Measurements from ENCODE around the gene JAM3. TPM values are rescaled to one million over a fixed set of nuclear protein-coding genes. Genes with fewer than 3 reads are reported as not detected.

JAM3 gene
- total and polyA plus RNA-seq, 2 of the 8 experiments (the other 6 are each of a cell fraction or from before 2014, with no cell fraction given), result 19.6 to 42.8 TPM

DNA sequence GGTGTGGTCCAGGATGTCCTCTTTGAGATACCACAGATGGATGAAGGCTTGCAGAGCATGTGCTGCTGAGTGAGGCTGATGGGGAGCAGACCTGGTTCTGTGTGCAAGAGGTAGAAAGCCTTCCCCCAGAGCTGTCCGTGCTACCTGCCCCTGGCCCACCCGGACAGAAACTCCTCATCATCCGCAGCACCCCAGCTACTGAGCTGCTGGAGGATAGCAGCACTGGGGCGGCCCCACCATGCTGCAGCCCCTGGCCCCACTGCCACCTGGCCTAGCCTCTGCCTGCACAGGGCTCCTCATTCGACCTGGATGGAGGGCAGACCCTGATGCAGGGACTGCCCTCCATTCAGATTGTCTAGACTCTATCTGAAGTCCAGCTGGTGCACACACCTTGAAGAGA, 104.4 kb downstream of the JAM3 start:
- Histone ChIP-seq H2AK5ac (ENCODE audit: low read depth, low read length) (no peak overlapping the region), H4K20me1 (replicated peaks in 1 of 2; ENCODE audit: control insufficient read depth in 1 of 2, insufficient read depth in 2 of 2, low read length in 2 of 2) (no peaks in the 10 kb centered on the region), H3K79me1 (ENCODE audit: low read depth, low read length) (no peaks in the 10 kb centered on the region), H3K23me2 (ENCODE audit: low read depth, low read length) (no peaks in the 10 kb centered on the region), H2AFZ (ENCODE audit: low read length) (no peak overlapping the region), H2BK15ac (ENCODE audit: low read length) (no peak overlapping the region), H3K4ac (replicated peaks; ENCODE audit: insufficient read length, low read depth, low read length) (no peak overlapping the region), H3K9ac (replicated peaks in 1 of 4; ENCODE audit: extremely low read depth in 1 of 4, low read depth in 3 of 4, low read length in 3 of 4) (no peak overlapping the region), H3K27me3 (replicated peaks in 1 of 4; ENCODE audit: control insufficient read depth in 3 of 4, extremely low read depth in 1 of 4, insufficient read depth in 3 of 4, low read length in 3 of 4) (no peaks in the 10 kb centered on the region), H4K5ac (ENCODE audit: insufficient read length, low read depth, low read length) (no peak overlapping the region), H2BK120ac (replicated peaks; ENCODE audit: low read depth, low read length) (no peak overlapping the region), H2BK12ac (ENCODE audit: low read depth, low read length) (no peak overlapping the region), H3K14ac (ENCODE audit: insufficient read length) (no peak overlapping the region), H3K4me3 (ENCODE audit: extremely low read depth in 1 of 4, insufficient read depth in 2 of 4, low read depth in 3 of 4, low read length in 4 of 4) (no peak overlapping the region), H4K91ac (replicated peaks; ENCODE audit: insufficient read length, low read length) (no peak overlapping the region), H3K9me3 (ENCODE audit: insufficient read depth in 2 of 2, low read depth in 1 of 2, low read length in 1 of 2) (peaks cover 39 to 49% of the 10 kb centered on the region in 2 experiments), H3K56ac (replicated peaks; ENCODE audit: insufficient read length, low read depth, low read length) (no peak overlapping the region), H3K36me3 (ENCODE audit: control insufficient read depth in 2 of 4, insufficient read depth in 4 of 4, low read length in 3 of 4) (peaks cover 28 to 98% (median 74%) of the 10 kb centered on the region in 4 experiments), H3K4me2 (ENCODE audit: insufficient read depth in 1 of 2, low read depth in 2 of 2, low read length in 2 of 2) (no peak overlapping the region), H3K4me1 (replicated peaks in 1 of 4; ENCODE audit: control insufficient read depth in 3 of 4, insufficient read depth in 4 of 4, low read length in 3 of 4) (no peaks in the 10 kb centered on the region), H3K23ac (ENCODE audit: insufficient read length) (no peak overlapping the region), H3K27ac (ENCODE audit: low read depth, low read length) (no peak overlapping the region), H3K79me2 (ENCODE audit: control insufficient read depth in 1 of 2, insufficient read depth in 2 of 2, low read length in 2 of 2) (no peaks in the 10 kb centered on the region), H2BK5ac (ENCODE audit: low read depth, low read length) (no peak overlapping the region), H3K18ac (ENCODE audit: extremely low read depth, low read length) (no peak overlapping the region), H2BK20ac (ENCODE audit: low read length) (no peak overlapping the region), H4K8ac (ENCODE audit: extremely low read depth, insufficient read depth, low read length) (no peak overlapping the region)
- ChIA-PET POLR2A (ENCODE audit: partially characterized antibody) (no interaction called here), CTCF (ENCODE audit: partially characterized antibody) (interaction anchor here (0.6 kb wide), 1 partner anchor 171 kb away, joined by 3 read pairs; no protein-coding TSS in a partner anchor)
- WGBS, 2 experiments (ENCODE audit: extremely low coverage in 1 of 2, insufficient coverage in 1 of 2, insufficient read length in 1 of 2, insufficient replicate concordance in 2 of 2, low coverage in 1 of 2, low lambda C conversion rate in 2 of 2, missing lambda C conversion rate in 1 of 2), result 94% methylated on average over 5 of the region's 5 CpGs; no CpG with 5 or more reads in 1 of the 2 experiments
- FAIRE-seq, result no peak
- DNase-seq (ENCODE audit: low read depth in 1 of 2, low spot score in 2 of 2), result no peak
- no peak for TF ChIP-seq NANOG (IDR thresholded peaks at IDR 0.05; ENCODE audit: insufficient read depth, low read depth, low read length, poor library complexity, severe bottlenecking)
- TF ChIP-seq KDM5A (IDR thresholded peaks at IDR 0.05; ENCODE audit: low read length), result no peak
- no peak for TF ChIP-seq TBP (IDR thresholded peaks at IDR 0.05; ENCODE audit: low read depth, low read length)

All from H1 (cell line).